ENCODE results near the gene VIT.

GRCh38 chr2:36777788-36778187 is 81.3 kb downstream of the VIT start:
- no peak for TF ChIP-seq RAD21 (IDR thresholded peaks at IDR 0.05)
- TF ChIP-seq YY1 (IDR thresholded peaks at IDR 0.05): no peak
- no peak for TF ChIP-seq CTCF (IDR thresholded peaks at IDR 0.05; ENCODE audit: low read depth, low read length, missing input control)
- no peak for TF ChIP-seq FOXA1 (IDR thresholded peaks at IDR 0.05)
- no peak for TF ChIP-seq GABPA (IDR thresholded peaks at IDR 0.05 in 1 of 2, conservative IDR thresholded peaks at IDR 0.05 in 1 of 2)
- TF ChIP-seq REST (IDR thresholded peaks at IDR 0.05): no peak

All from liver (tissue), 3 donors.